ENCODE measurements around the gene EFHB.
"Not testable (repeated sequence)": the region's sequence is repeated elsewhere in the genome, so short reads cannot be mapped to it uniquely, and the experiment has no call there.

EFHB gene

DNA sequence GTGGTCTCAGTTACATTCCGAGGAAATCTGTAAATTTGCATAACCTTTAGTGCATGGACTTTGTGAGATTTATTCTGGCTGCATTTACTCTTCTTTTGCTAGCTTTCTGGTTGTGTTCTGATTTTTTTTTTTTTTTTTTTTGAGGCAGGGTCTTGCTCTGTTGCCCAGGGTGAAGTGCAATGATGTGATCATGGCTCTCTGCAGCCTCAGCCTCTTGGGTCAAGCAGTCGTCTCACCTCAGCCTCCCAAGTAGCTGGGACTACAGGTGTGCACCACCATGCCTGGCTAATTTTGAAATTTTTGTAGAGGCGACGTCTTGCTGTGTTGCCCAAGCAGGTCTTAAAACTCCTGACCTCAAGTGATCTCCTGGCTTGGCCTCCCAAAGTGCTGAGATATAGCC is 25.5 kb upstream of the EFHB start:
- CTCF ChIA-PET, result no interaction called here
- TF ChIP-seq, protein P1, sequence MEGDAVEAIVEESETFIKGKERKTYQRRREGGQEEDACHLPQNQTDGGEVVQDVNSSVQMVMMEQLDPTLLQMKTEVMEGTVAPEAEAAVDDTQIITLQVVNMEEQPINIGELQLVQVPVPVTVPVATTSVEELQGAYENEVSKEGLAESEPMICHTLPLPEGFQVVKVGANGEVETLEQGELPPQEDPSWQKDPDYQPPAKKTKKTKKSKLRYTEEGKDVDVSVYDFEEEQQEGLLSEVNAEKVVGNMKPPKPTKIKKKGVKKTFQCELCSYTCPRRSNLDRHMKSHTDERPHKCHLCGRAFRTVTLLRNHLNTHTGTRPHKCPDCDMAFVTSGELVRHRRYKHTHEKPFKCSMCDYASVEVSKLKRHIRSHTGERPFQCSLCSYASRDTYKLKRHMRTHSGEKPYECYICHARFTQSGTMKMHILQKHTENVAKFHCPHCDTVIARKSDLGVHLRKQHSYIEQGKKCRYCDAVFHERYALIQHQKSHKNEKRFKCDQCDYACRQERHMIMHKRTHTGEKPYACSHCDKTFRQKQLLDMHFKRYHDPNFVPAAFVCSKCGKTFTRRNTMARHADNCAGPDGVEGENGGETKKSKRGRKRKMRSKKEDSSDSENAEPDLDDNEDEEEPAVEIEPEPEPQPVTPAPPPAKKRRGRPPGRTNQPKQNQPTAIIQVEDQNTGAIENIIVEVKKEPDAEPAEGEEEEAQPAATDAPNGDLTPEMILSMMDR (IDR thresholded peaks at IDR 0.05; ENCODE audit: control extremely low read depth, extremely low read depth, low read depth, missing control alignments), result no peak
- POLR2A ChIA-PET, result interaction anchor here (0.6 kb wide), 1 partner anchor 1068 kb away, joined by 3 read pairs; no protein-coding TSS in a partner anchor
- DNase-seq (ENCODE audit: extremely low spot score), result no peak

GRCh38 chr3:19957354-19957753 is 23.3 kb upstream of the EFHB start:
- CTCF ChIA-PET, result interaction anchor here (1.2 to 1.6 kb wide), 2 partner anchors 19 to 91 kb away, joined by 3 to 7 read pairs; no protein-coding TSS in a partner anchor
- POLR2A ChIA-PET, result interaction anchor here (0.7 kb wide), 2 partner anchors 9 kb away, joined by 3 to 4 read pairs; no protein-coding TSS in a partner anchor
- DNase-seq (ENCODE audit: extremely low spot score), result not testable (repeated sequence)

DNA sequence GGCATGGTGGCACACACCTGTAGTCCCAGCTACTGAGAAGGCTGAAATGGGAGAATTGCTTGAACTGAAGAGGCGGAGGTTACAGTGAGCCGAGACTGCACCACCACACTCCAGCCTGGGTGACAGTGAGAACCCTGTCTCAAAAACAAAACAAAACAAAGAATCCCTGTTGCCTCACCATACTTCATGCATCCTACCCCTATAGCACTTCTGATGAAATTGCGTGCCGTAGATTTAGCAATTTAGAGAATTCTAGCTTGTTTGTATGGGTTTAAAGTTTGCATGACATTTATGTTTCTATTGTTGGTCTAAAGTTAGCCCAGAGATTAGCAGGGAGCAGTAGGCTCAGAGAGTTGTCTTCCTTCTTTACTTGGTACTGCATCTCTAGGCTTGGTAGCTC is 20.7 kb upstream of the EFHB start:
- no peak for DNase-seq (ENCODE audit: extremely low spot score)
- TF ChIP-seq, protein P1 (IDR thresholded peaks at IDR 0.05; ENCODE audit: control extremely low read depth, extremely low read depth, low read depth, missing control alignments), result no peak
- POLR2A ChIA-PET, result no interaction called here
- CTCF ChIA-PET, result no interaction called here

DNA sequence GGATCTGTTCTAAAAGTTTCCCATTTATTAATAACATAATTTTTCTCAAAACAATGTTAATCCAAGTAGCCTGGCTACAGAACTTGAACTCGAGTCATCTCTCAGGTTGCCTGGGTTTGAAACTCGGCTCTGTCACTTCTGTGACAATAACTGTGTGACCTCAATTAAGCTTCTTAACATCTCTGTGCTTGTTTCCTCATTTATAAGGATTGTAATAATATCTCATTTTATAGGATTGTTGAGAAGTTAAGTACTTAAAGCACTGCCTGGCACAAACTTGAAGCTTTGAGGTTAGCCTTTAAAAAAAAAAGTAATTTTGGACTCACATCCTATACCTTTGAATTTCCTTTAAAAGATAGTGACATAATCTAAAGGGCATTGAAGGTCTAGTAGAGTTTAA is 16.3 kb upstream of the EFHB start:
- TF ChIP-seq, protein P1 (IDR thresholded peaks at IDR 0.05; ENCODE audit: control extremely low read depth, extremely low read depth, low read depth, missing control alignments), result no peak
- ChIA-PET CTCF (interaction anchor here (1.3 to 1.5 kb wide), 2 partner anchors 10 to 90 kb away, joined by 3 read pairs; no protein-coding TSS in a partner anchor), POLR2A (no interaction called here)
- no peak for DNase-seq (ENCODE audit: extremely low spot score)

GRCh38 chr3:19948226-19948591 is 14.2 kb upstream of the EFHB start:
- CTCF ChIA-PET, result interaction anchor here (1.2 to 1.5 kb wide), 2 partner anchors 10 to 62 kb away, joined by 3 to 4 read pairs; no protein-coding TSS in a partner anchor
- POLR2A ChIA-PET, result interaction anchor here (0.6 to 1.5 kb wide), 4 partner anchors 8 to 1537 kb away, joined by 3 to 7 read pairs (median 4); no protein-coding TSS in a partner anchor

GRCh38 chr3:19947549-19948225 is 13.7 kb upstream of the EFHB start:
- CTCF ChIA-PET, result interaction anchor here (1.2 to 1.5 kb wide), 2 partner anchors 11 to 62 kb away, joined by 3 to 4 read pairs; no protein-coding TSS in a partner anchor
- DNase-seq (ENCODE audit: extremely low spot score), result peak; percentile 34
- TF ChIP-seq, protein P1 (IDR thresholded peaks at IDR 0.05; ENCODE audit: control extremely low read depth, extremely low read depth, low read depth, missing control alignments), result no peak
- POLR2A ChIA-PET, result interaction anchor here (0.6 to 1.5 kb wide), 3 partner anchors 8 to 236 kb away, joined by 3 to 7 read pairs (median 4); no protein-coding TSS in a partner anchor

More at GRCh38 chr3:19948226-19948591, 14.2 kb upstream of the EFHB start:
- TF ChIP-seq, protein P1 (IDR thresholded peaks at IDR 0.05; ENCODE audit: control extremely low read depth, extremely low read depth, low read depth, missing control alignments), result no peak
- DNase-seq (ENCODE audit: extremely low spot score), result no peak

All from GM10248 (cell line).